GM18951 (cell line): ENCODE data around the gene CD8A.
"Not testable (repeated sequence)": the region's sequence is repeated elsewhere in the genome, so short reads cannot be mapped to it uniquely, and the experiment has no call there.

Source experiments
- POLR2A ChIP-seq: IDR thresholded peaks from 4 replicates; pipeline ENCODE4 v1.6.1; 2011; ENCODE audit warnings: mild to moderate bottlenecking; ENCODE audit not compliant: insufficient read length, insufficient read depth; ENCODE audit errors: extremely low read depth
- in situ Hi-C: fragments of 300-500 bp; cut with MboI; formaldehyde crosslinking; loops from one replicate; pipeline ENCODE4 v1.12.0; 2022; ENCODE audit warnings: low sequenced_read_pairs, mixed read lengths, inconsistent platforms; ENCODE audit not compliant: unreplicated experiment

CD8A gene

DNA sequence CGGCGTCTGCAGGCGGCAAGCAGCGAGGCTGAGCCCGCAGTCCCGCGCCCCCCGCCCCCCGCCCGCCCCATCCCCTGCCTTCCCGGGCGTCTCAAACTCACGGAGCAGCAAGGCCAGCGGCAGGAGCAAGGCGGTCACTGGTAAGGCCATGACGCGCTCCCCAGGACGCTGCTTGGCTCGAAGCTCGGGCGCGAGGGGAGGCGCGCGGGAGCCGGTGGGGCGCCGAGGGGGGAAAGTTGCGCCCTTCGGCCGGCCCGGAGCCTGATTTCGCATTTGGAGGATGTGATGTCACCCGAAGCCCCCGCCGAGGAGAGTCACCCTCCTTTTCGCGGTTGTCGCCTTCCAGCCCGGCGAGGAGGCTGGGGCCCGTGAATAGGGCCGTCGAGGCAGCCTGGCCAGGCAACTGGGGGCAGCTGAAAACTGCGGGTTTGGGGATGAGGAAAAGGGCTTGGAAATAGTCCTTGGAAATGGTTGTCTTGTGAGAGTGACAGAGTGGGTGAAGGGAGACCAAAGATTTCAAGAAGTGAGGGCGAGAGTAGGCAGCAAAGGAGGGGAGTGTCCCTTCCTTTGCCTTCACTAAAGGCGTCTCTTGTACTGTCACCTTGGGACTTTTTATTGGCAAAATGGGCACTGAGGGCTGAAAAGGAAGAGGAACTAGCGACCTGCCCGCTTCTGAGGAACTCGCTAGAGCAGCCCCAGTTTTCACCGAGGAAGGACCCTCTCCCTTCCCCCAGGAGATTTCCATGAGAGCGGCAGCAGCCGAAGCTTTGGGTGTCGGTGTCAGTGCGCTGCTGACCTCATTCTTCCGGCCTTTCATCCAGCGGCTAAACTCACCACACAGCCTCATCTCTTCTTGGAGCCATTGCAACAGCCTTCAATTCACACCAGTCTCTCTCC, at the start of gene CD8A:
Gene CD8A (minus strand): TSS at position 238 of the 897 bp plus-strand sequence. CDS start 88 bp downstream, at position 150.
- TF ChIP-seq POLR2A: no peak
- in situ Hi-C loops: no loop called here

- in situ Hi-C loops: not testable (repeated sequence)
Observed at GRCh38 chr2:86839871-86840548, 49.3 kb upstream of the CD8A start.

DNA sequence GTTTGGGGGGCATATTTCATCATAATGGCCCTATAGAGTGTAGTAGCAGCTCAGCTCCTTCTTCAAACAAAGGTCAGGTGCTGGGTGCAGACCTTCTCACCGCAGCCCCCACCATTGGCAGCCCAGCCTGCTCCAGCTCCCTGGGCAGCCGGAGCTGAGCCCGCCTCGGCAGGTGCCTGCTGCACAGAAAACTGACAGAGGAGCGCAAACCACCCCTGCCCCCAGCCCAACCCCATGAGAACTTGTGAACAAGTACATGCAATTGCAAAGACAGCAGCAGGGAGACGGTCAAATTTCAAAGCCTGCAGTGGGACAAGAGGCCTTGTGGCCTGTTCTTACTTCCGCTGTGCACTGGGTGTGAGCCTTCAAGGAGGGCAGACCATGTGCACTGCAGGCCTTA, 48.7 kb upstream of the CD8A start:
- in situ Hi-C loops: not testable (repeated sequence)

GRCh38 chr2:86837714-86838113, 47.0 kb upstream of the CD8A start:
- in situ Hi-C loops: not testable (repeated sequence)

- in situ Hi-C loops: not testable (repeated sequence)
Observed at GRCh38 chr2:86836915-86837695, 46.4 kb upstream of the CD8A start.

DNA sequence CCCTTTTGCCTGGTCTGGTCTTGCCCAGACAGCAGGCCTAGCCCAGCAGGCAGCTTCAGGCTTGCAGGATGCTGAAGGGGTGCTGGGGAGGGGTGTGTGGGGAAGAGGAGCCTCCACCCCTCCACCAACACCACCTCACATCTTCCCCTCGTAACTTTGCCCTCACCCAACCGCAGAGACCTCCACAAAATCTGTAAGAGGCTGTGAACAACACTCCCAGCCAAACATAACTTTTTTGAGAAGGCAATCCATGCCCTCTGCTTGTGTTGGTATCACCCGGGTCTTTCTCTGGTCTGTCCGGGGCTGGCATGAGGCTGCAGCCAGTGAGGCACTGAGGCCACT, 44.8 kb upstream of the CD8A start:
- in situ Hi-C loops: not testable (repeated sequence)

DNA sequence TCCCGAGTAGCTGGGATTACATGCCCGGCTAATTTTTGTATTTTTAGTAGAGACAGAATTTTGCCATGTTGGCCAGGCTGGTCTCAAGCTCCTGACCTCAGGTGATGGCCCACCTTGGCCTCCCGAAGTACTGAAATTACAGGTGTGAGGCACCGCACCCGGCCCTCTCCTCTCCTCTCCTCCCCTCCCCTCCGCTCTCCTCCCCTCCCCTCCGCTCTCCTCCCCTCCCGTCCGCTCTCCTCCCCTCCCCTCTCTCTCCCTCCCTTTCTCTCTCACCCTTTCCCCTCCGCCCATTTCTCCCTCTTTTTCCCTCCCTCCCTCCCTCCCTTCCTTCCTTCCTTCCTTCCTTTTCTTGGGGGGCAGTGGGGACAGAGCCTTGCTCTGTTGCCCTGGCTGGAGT, 42.6 kb upstream of the CD8A start:
- in situ Hi-C loops: no loop called here
- no peak for TF ChIP-seq POLR2A

GRCh38 chr2:86832334-86833096, 41.8 kb upstream of the CD8A start:
- in situ Hi-C loops: no loop called here
- TF ChIP-seq POLR2A: no peak

DNA sequence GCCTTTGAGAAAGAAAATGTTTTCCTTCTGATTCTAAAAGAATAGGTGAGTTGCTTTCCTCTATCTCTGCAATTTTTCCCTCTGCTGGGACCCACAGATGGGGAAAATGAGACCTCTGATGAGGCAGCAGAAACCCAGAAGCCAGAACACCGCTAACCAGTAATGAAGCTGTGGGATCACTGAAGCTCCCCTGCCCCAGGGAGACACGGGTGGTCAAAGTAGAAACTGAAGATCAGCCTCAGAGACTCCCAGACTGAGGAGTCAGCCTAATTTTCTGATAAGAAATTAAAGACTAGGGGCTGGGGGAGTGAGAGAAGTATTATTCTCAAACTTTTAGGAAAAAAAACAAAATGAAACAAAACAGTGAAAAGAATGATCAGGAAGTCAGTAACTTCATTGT, 40.8 kb upstream of the CD8A start:
- in situ Hi-C loops: no loop called here
- no peak for TF ChIP-seq POLR2A

GRCh38 chr2:86826951-86827350, 36.2 kb upstream of the CD8A start:
- in situ Hi-C loops: no loop called here
- no peak for TF ChIP-seq POLR2A

- in situ Hi-C loops: no loop called here
- TF ChIP-seq POLR2A: no peak
Observed at GRCh38 chr2:86825693-86826381, 35.1 kb upstream of the CD8A start.

DNA sequence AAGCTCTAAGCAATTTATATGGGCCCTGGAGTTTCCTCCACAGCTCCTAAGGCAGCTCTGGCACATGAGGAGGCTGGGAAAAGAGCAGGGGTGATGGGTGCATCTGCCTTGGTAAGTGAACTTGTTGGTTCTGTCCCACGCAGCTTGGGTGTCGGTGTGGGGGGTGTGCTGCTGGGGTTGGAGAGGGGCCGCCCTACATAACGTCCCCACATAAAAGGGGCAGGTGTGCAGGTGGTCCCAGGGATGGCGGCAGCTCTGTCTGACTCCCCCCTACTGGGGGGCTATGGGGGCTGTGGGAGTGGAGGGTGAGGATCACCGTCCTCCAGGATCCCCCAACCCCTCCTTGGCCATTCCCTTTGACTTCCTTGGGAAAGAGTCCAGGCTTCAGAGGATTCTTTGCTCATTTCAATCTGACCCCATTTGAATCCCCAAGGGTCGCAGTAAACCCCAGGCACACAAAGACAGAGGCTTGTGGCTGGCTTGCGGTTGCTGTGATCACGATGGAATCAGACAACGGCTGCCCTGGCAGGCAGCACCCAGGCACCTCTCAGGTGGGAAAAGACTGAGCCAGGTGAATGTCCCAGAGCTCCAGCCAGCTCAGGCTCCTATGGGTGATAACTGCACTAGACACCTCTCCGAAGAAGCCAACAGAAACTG, 34.5 kb upstream of the CD8A start:
- in situ Hi-C loops: no loop called here

More for the DNA sequence above, 34.5 kb upstream of the CD8A start:
- no peak for TF ChIP-seq POLR2A
